UCSD-AML1 (cell line): ENCODE data around the gene ACOT2.
A peak's percentile ranks its signal among the peaks of the same experiment; 100 is the strongest.
"Not testable (repeated sequence)": the region's sequence is repeated elsewhere in the genome, so short reads cannot be mapped to it uniquely, and the experiment has no call there.

Experiments
- DNase-seq: peaks from one replicate; lab custom pipeline; 2025; ENCODE audit not compliant: unreplicated experiment; lab: John Stamatoyannopoulos, UW

The ACOT2 gene

DNA sequence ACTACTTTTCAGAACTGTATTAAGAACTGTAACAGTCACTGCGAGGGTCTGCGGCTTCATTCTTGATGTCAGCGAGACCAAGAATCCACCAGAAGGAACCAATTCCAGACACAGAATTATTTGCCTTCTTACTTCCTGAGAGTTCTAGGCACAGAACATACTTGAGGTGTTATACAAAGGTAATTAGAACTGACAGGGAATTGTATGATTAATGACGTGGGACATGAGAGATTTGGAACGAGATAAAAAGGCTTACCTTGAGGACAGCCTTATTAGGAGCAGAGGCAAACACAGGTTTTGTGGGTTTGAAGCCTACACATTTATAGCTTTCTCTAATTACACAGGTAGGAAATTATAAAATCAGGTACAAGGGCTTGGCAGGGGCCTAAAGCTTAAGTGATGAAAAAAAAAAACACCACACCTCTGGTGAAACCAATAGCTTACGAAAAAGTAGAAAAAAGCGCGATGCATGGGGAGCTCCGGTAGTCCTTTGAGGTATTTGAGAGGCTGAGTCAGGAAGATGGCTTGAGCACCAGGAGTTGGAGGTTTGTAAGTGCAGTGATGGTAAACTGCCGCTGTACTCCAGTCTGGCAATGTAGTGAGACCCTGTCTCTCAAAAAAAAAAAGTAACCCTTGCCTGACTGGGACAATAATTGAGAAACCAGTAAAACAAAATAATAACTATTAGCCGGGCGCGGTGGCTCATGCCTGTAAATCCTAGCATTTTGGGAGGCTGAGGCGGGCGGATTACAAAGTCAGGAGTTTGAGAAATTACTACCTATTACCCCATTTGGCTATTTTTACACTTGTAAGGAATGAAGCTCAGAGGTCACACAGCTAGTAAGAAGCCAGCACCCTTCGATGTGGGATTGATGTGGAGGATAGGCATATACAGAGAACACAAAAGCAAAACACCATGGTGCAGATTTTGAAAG lies 795 bp upstream of the ACOT2 start:
- no peak for DNase-seq

- not testable (repeated sequence) for DNase-seq
These were observed 178 bp upstream of the ACOT2 start for GRCh38 chr14:73568886-73569184.

DNA sequence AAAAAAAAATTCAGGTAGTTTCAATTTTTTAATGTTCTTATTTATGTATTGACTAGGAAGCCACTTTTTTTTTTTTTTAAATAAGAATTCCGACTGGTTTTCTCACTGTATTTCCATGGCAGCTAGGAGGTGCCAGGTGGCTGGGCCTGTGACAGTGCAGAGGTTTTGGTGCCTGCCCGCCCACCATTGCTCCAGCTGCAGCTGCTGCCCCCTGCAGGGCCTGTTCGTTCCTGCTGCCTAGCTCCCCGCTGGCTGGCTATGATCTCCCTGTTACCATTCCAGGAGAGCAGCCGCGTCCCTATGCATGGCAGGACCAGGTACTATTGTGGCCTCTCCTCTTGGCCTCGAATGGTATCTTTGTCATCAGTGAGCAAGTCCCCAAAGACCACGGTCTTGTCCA lies 1.9 kb downstream of the ACOT2 start:
- peak; percentile 63 for DNase-seq

DNA sequence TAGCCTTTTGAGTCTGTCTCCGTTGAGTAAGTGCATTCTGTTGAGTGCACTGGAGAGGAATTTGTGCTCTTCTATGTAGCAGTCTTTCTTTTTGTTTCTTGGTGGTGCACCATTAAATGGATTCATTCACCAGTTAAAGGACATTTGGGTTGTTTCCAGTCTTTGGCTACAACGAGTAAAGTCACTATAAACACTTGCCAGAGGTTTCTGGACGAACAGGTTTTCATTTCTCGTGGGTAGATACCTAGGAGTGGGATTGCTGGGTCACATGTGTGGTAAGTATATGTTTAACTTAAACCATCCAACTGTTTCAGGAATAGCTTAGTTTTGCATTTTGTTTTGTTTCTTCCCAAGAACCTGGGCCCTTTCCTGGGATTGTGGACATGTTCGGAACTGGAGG lies 4.0 kb downstream of the ACOT2 start:
- not testable (repeated sequence) for DNase-seq

- not testable (repeated sequence) for DNase-seq
These were observed 4.7 kb downstream of the ACOT2 start for GRCh38 chr14:73573740-73574139.

DNA sequence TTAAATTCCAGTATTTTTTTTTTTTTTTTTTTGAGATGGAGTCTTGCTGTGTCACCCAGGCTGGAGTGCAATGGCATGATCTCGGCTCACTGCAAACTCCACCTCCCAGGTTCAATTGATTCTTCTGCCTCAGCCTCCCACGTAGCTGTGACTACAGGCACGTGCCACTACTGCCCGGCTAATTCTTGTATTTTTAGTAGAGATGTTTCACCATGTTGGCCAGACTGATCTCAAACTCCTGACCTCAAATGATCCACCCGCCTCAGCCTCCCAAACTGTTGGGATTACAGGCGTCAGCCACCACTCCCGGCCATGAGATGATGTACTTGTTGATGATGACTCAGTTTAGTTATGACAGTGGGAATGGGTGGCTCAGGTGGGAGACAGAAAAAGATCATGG lies 5.2 kb downstream of the ACOT2 start:
- not testable (repeated sequence) for DNase-seq

GRCh38 chr14:73576391-73576790 lies 7.4 kb downstream of the ACOT2 start:
- no peak for DNase-seq

DNA sequence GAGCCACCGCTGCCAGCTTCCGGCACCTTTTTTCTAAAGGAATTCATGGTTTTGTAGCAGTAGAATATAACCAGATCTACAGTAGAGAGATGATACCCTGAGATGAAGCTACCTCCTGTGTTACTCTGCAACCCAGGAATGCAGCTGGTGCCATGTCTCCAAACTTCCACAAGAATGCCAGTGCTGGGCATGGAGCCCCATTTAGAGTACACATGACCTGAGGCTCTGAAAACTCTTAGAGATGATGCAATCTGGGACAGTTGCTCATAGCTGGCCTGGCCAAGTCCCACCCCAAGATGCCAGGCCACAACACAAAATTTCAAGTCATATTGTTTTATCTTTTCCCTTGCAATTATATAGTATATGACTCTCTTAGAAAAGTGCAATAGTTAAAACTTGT lies 8.2 kb downstream of the ACOT2 start:
- not testable (repeated sequence) for DNase-seq

DNA sequence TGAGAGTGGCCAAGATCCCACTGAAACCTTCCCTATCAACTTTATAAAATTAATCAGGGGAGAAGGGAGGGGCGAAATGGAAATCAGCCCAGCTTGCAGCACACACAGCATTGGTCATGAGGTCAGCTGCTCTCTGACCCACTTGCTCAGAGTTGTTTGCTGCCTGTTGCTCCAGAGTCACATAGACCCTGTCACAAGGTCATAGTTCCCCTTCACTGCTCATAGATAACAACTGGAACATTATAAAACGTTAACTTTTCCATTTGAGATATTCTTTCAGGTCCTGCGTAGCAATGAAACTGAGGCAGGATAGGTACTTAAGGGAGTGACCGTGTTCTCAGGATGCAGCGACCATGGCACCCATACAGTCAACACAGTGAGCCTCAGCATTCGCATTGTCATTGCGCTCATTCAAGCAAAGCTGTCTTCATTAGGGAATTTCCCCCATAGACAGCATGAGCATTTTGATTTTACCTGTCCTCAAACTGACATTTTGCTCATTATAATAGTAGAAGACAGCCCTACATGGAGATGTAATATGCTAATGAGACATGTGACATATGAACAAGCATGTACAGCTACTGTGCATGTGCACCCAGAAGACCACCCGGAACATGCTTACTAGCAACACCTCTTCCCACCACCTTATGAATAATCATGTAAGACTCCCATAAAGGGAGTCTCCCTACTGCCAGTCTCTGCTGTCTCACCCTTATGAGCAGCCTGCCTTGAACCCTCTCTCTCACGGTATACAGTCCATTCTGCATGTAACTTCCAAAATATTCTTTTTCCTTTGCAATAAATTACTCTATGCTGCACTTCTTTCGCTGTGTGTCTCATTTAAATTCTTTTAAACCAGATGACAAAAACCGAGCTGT lies 13.3 kb downstream of the ACOT2 start:
- DNase-seq: not testable (repeated sequence)

- no peak for DNase-seq
These were observed 19.7 kb downstream of the ACOT2 start for GRCh38 chr14:73588695-73589094.

DNA sequence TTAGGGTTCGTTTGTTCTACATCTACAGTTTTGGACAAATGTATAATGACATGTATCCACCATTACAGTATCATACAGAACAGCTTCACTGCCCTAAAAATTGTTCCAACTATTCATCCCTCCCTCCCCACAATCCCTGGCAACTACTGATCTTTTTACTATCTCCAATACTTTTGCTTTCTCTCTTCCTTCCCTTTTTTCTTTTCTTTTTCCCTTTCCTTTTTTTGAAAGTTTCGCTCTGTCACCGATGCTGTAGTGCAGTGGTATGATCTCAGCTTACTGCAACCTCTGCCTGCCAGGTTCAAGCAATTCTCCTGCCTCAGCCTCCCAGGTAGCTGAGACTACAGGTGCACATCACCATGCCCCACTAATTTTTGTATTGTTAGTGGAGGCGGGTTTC lies 20.1 kb downstream of the ACOT2 start:
- DNase-seq: no peak

DNA sequence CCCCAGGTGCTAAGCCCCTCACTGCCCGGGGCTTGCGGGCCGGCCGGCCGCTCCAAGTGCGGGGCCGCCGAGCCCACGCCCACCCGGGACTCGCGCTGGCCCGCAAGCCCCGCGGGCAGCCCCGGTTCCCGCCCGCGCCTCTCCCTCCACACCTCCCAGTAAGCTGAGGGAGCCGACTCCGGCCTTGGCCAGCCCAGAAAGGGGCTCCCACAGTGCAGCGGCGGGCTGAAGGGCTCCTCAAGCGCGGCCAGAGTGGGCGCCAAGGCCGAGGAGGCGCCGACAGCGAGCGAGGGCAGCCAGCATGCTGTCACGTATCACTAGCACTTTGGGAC lies 21.6 kb downstream of the ACOT2 start:
- DNase-seq: not testable (repeated sequence)

DNA sequence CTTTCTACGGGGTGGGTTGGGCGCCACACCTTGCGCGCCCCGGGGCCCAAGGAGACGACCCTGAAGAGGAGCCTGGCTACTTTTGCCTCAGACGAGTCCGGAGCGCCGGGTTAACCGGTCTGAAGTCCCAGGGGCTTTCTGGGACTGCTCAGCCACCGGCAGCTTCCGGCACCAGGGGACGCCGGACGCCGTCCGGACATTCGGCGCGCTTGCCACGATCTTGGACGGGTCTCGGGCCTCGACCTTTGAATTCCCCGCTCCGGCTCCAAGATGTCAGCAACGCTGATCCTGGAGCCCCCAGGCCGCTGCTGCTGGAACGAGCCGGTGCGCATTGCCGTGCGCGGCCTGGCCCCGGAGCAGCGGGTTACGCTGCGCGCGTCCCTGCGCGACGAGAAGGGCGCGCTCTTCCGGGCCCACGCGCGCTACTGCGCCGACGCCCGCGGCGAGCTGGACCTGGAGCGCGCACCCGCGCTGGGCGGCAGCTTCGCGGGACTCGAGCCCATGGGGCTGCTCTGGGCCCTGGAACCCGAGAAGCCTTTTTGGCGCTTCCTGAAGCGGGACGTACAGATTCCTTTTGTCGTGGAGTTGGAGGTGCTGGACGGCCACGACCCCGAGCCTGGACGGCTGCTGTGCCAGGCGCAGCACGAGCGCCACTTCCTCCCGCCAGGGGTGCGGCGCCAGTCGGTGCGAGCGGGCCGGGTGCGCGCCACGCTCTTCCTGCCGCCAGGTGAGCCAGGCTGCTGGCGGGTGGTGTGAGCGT lies 22.9 kb downstream of the ACOT2 start, which contains the start of gene ACOT4:
Gene ACOT4 (plus strand): TSS at position 184 of the 760 bp plus-strand sequence. CDS start 87 bp downstream, at position 271.
- DNase-seq: no peak

GRCh38 chr14:73594491-73594890 lies 25.5 kb downstream of the ACOT2 start:
- no peak for DNase-seq

- no peak for DNase-seq
These were observed 30.5 kb downstream of the ACOT2 start for GRCh38 chr14:73599499-73599898.

DNA sequence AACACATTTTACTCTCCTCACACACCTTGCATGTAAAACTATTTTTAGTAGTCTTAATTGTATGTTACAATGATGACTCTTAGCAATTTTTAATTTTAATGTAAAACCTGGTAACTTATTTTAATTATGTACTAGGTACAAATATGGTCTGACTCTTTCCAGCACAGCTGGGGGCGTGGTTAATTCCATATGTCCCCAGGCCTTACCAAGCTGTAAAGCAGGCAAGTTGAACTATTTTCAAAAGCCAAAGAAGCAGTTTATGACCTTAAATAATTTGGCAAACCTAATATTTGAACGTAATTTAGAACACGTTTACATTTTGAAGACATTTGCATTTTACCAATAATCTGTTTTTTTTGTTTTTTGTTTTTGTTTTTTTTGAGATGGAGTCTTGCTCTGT lies 34.0 kb downstream of the ACOT2 start:
- no peak for DNase-seq

- DNase-seq: no peak
These were observed 37.3 kb downstream of the ACOT2 start for GRCh38 chr14:73606271-73606670.

- no peak for DNase-seq
These were observed 38.2 kb downstream of the ACOT2 start for GRCh38 chr14:73607241-73607640.

GRCh38 chr14:73610687-73611086 lies 41.7 kb downstream of the ACOT2 start:
- DNase-seq: no peak

DNA sequence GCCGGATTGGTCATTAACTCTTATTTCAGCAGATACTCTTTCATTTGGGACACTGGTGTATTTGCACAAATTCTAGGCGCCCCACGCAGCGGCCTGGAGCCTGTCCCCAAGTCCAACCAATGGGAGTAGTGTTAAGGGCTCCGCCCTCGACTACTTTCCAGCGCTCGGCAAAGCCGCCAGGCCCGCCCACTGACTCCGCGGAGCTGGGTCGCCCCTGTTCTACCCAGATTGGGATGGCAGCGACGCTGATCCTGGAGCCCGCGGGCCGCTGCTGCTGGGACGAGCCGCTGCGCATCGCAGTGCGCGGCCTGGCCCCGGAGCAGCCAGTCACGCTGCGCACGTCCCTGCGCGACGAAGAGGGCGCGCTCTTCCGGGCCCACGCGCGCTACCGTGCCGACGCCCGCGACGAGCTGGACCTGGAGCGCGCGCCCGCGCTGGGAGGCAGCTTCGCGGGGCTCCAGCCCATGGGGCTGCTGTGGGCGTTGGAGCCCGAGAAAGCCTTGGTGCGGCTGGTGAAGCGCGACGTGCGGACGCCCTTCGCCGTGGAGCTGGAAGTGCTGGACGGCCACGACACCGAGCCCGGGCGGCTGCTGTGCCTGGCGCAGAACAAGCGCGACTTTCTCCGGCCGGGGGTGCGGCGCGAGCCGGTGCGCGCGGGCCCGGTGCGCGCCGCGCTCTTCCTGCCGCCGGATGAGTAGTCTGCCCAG lies 43.5 kb downstream of the ACOT2 start, which contains the start of gene ACOT6:
Gene ACOT6 (plus strand): TSS at position 179 of the 707 bp plus-strand sequence. CDS start 55 bp downstream, at position 234.
- peak; percentile 80 for DNase-seq

- no peak for DNase-seq
These were observed 44.0 kb downstream of the ACOT2 start for GRCh38 chr14:73613046-73613383.
